NCI-H2029 (cell line): ENCODE data around the gene CRB3.

Experiments used
- DNase-seq: peaks from one replicate; lab custom pipeline; 2025; lab: John Stamatoyannopoulos, UW

The CRB3 gene

GRCh38 chr19:6433165-6433564 lies 30.9 kb upstream of the CRB3 start:
- DNase-seq = no peak

- DNase-seq = no peak
These were observed 30.4 kb upstream of the CRB3 start, which contains the start of gene SLC25A41 for GRCh38 chr19:6433663-6434062. Gene SLC25A41, minus strand, starts transcription at chr19:6433763. Its CDS starts 70 bp downstream, at chr19:6433693.

GRCh38 chr19:6439743-6440142 lies 24.3 kb upstream of the CRB3 start:
- DNase-seq = no peak

GRCh38 chr19:6440905-6441304 lies 23.2 kb upstream of the CRB3 start:
- no peak for DNase-seq

- DNase-seq = no peak
These were observed 21.9 kb upstream of the CRB3 start for GRCh38 chr19:6442087-6442688.

GRCh38 chr19:6443986-6444385 lies 20.1 kb upstream of the CRB3 start:
- DNase-seq = no peak

- no peak for DNase-seq
These were observed 17.6 kb upstream of the CRB3 start for GRCh38 chr19:6446452-6446851.

- no peak for DNase-seq
These were observed 16.0 kb upstream of the CRB3 start for GRCh38 chr19:6448045-6448444.

- DNase-seq = no peak
These were observed 13.9 kb upstream of the CRB3 start for GRCh38 chr19:6450166-6450565.

- DNase-seq = no peak
These were observed 12.4 kb upstream of the CRB3 start for GRCh38 chr19:6451583-6452222.

- no peak for DNase-seq
These were observed 11.9 kb upstream of the CRB3 start for GRCh38 chr19:6452223-6452614.

- no peak for DNase-seq
These were observed 11.2 kb upstream of the CRB3 start for GRCh38 chr19:6452899-6453298.

- DNase-seq = no peak
These were observed 10.0 kb upstream of the CRB3 start for GRCh38 chr19:6453951-6454565.

GRCh38 chr19:6455924-6456323 lies 8.1 kb upstream of the CRB3 start:
- DNase-seq = no peak

- no peak for DNase-seq
These were observed 5.9 kb upstream of the CRB3 start for GRCh38 chr19:6457958-6458694.

- no peak for DNase-seq
These were observed 5.3 kb upstream of the CRB3 start for GRCh38 chr19:6458695-6459261.

GRCh38 chr19:6459262-6460098 lies 4.6 kb upstream of the CRB3 start, which contains the start of gene SLC25A23:
Gene SLC25A23, minus strand, starts transcription at chr19:6459792. Its CDS starts 164 bp downstream, at chr19:6459628.
- DNase-seq = peak; percentile 52

- DNase-seq = peak; percentile 98
These were observed 3.8 kb upstream of the CRB3 start for GRCh38 chr19:6460099-6460884.

- DNase-seq = no peak
These were observed 935 bp downstream of the CRB3 start for GRCh38 chr19:6465006-6465405.

- DNase-seq = no peak
These were observed 1.6 kb downstream of the CRB3 start for GRCh38 chr19:6465663-6466062.
